HCT116 (cell line): ENCODE results near the gene GARIN5A. TPM values are rescaled to one million over a fixed set of nuclear protein-coding genes. Genes with fewer than 3 reads are reported as not detected.

Source experiments
- ATAC-seq: fragments of 200-7000 bp; cut with Tn5 transposase; 2 replicates; pipeline ENCODE4 v1.9.1; 2020; ENCODE audit warnings: mild to moderate bottlenecking, moderate library complexity
- BruUV-seq: library from RNA; stranded (reverse); fragments of 400-500 nt; replicated peaks from 2 replicates; lab custom pipeline; 2021; lab: Mats Ljungman, UMichigan
- CTCF ChIA-PET: fragments of 300-600 bp; sonication (Branson Sonifier 250); formaldehyde crosslinking; loops from one replicate; lab custom pipeline; 2021; ENCODE audit warnings: antibody characterized with exemption; lab: Charles Lee
- POLR2A ChIA-PET: fragments of 300-600, 350-600 bp; sonication (Branson Sonifier 250); formaldehyde crosslinking; loops from one replicate; lab custom pipeline; 2021; ENCODE audit warnings: antibody characterized with exemption; lab: Charles Lee
- RAD21 ChIA-PET, 2 experiments: fragments of 300-600 bp; sonication (Branson Sonifier 250); formaldehyde crosslinking; loops; one replicate each; lab custom pipeline; 2023; ENCODE audit warnings: low total read pairs in 2 of 2; ENCODE audit not compliant: uncharacterized antibody in 2 of 2, unreplicated experiment in 2 of 2, low non-redundant PET in 1 of 2; lab: Charles Lee
- DNase-seq: peaks from one replicate; pipeline ENCODE4 v3.0.0-alpha.2; 2010; ENCODE audit warnings: low read depth, low spot score
- H2AFZ ChIP-seq: fragments of 200-600 bp; shearing (Covaris generic), sonication (generic); 2 replicates; pipeline ENCODE4 v1.6.1; 2017; ENCODE audit warnings: low read depth, mixed run types, mixed read lengths, antibody characterized with exemption, low read length; ENCODE audit not compliant: poor library complexity, severe bottlenecking
- H3K27ac ChIP-seq: 2 replicates; pipeline ENCODE4 v1.5.1; 2012; ENCODE audit warnings: low read depth, low read length
- H3K27me3 ChIP-seq: fragments of 200-600 bp; sonication (generic); 2 replicates; pipeline ENCODE4 v1.6.1; 2016; ENCODE audit warnings: mixed run types, low read length, mixed read lengths; ENCODE audit not compliant: insufficient read depth
- H3K36me3 ChIP-seq, 2 experiments: fragments of 200-500 bp in 1 of 2; fragments of 200-600 bp in 1 of 2; sonication (Bioruptor generic) in 1 of 2; sonication (generic) in 1 of 2; 2 replicates each; pipeline versions ENCODE4 v1.5.1 to v1.6.1; 2014 to 2016; ENCODE audit warnings: low read length in 2 of 2, inconsistent platforms in 1 of 2, mixed read lengths in 1 of 2, mixed run types in 1 of 2; ENCODE audit not compliant: insufficient read depth in 2 of 2, control insufficient read depth in 1 of 2
- H3K4me1 ChIP-seq, 2 experiments: fragments of 200-600 bp in 1 of 2; sonication (generic) in 1 of 2; 2 replicates each; pipeline versions ENCODE4 v1.5.1 to v1.6.1; 2012 to 2017; ENCODE audit warnings: low read length in 2 of 2, inconsistent platforms in 1 of 2, mild to moderate bottlenecking in 1 of 2, mixed read lengths in 1 of 2, mixed run types in 1 of 2, moderate library complexity in 1 of 2; ENCODE audit not compliant: insufficient read depth in 2 of 2, control insufficient read depth in 1 of 2
- H3K4me2 ChIP-seq: fragments of 200-600 bp; sonication (generic); 2 replicates; pipeline ENCODE4 v1.6.1; 2017; ENCODE audit warnings: mixed run types, low read length, mixed read lengths
- H3K4me3 ChIP-seq, 2 experiments: fragments of 200-600 bp in 1 of 2; sonication (generic) in 1 of 2; replicated peaks in 1 of 2; 2 replicates each; pipeline ENCODE4 v1.5.1; 2011 to 2016; ENCODE audit warnings: low read length in 2 of 2, control low read depth in 1 of 2, low read depth in 1 of 2, mild to moderate bottlenecking in 1 of 2, mixed read lengths in 1 of 2, mixed run types in 1 of 2
- H3K79me2 ChIP-seq: fragments of 200-600 bp; sonication (generic); 2 replicates; pipeline ENCODE4 v1.6.1; 2017; ENCODE audit warnings: mild to moderate bottlenecking, mixed run types, low read length, moderate library complexity, mixed read lengths; ENCODE audit not compliant: insufficient read depth
- H3K9ac ChIP-seq: fragments of 200-600 bp; sonication (generic); 2 replicates; pipeline ENCODE4 v1.6.1; 2016; ENCODE audit warnings: low read length, mixed read lengths
- H3K9me2 ChIP-seq: fragments of 200-600 bp; sonication (generic), shearing (Covaris generic); 2 replicates; pipeline ENCODE4 v1.6.1; 2017; ENCODE audit warnings: mixed run types, mild to moderate bottlenecking, moderate library complexity; ENCODE audit not compliant: insufficient read depth
- H3K9me3 ChIP-seq, 2 experiments: fragments of 200-500 bp in 1 of 2; fragments of 200-600 bp in 1 of 2; sonication (Bioruptor generic) in 1 of 2; sonication (generic) in 1 of 2; 2 replicates each; pipeline ENCODE4 v1.6.1; 2014 to 2017; ENCODE audit warnings: low read length in 2 of 2, mixed read lengths in 2 of 2, inconsistent platforms in 1 of 2, low read depth in 1 of 2, mild to moderate bottlenecking in 1 of 2, mixed run types in 1 of 2, moderate library complexity in 1 of 2; ENCODE audit not compliant: control insufficient read depth in 1 of 2, insufficient read depth in 1 of 2
- H4K20me1 ChIP-seq: fragments of 200-600 bp; sonication (generic), shearing (Covaris generic); 2 replicates; pipeline ENCODE4 v1.6.1; 2017; ENCODE audit warnings: mixed run types, mild to moderate bottlenecking, moderate library complexity; ENCODE audit not compliant: insufficient read depth
- CEBPB ChIP-seq: IDR thresholded peaks from 2 replicates; pipeline ENCODE4 v1.6.1; 2012; ENCODE audit warnings: low read depth
- ELF1 ChIP-seq: IDR thresholded peaks from 2 replicates; pipeline ENCODE4 v1.6.1; 2012; ENCODE audit warnings: low read depth, borderline replicate concordance
- EZH2 ChIP-seq: fragments of 200-600 bp; sonication (generic); IDR thresholded peaks from 2 replicates; pipeline ENCODE4 v1.6.1; 2017; ENCODE audit warnings: antibody characterized with exemption, mixed run types
- EZH2phosphoT487 ChIP-seq: fragments of 200-600 bp; IDR thresholded peaks from 2 replicates; pipeline ENCODE4 v1.6.1; 2018; ENCODE audit warnings: antibody characterized with exemption, borderline replicate concordance
- FOSL1 ChIP-seq: IDR thresholded peaks from 2 replicates; pipeline ENCODE4 v1.6.1; 2012; ENCODE audit warnings: low read depth
- POLR2A ChIP-seq: IDR thresholded peaks from 2 replicates; pipeline ENCODE4 v1.7.0; 2011; ENCODE audit warnings: borderline replicate concordance; ENCODE audit not compliant: insufficient read depth, insufficient read length; ENCODE audit errors: extremely low read depth
- POLR2AphosphoS5 ChIP-seq: IDR thresholded peaks from 2 replicates; pipeline ENCODE4 v1.6.1; 2011; ENCODE audit warnings: mild to moderate bottlenecking, low read depth, low read length, moderate library complexity
- TCF7L2 ChIP-seq: IDR thresholded peaks from 2 replicates; pipeline ENCODE4 v1.7.0; 2011; ENCODE audit warnings: borderline replicate concordance, inconsistent platforms; ENCODE audit not compliant: insufficient read depth, insufficient read length; ENCODE audit errors: extremely low read depth
- YY1 ChIP-seq: IDR thresholded peaks from 2 replicates; pipeline ENCODE4 v1.6.1; 2011; ENCODE audit warnings: low read length, low read depth, moderate library complexity, mild to moderate bottlenecking; ENCODE audit not compliant: insufficient replicate concordance; ENCODE audit errors: extremely low read depth
- ZFX ChIP-seq: fragments of 450-650 bp; IDR thresholded peaks from 2 replicates; pipeline ENCODE4 v1.6.1; 2017
- ZNF274 ChIP-seq: fragments of 200-500 bp; sonication (Bioruptor generic); IDR thresholded peaks from 2 replicates; pipeline ENCODE4 v1.6.1; 2014; ENCODE audit warnings: mild to moderate bottlenecking, low read depth, low read length, inconsistent platforms
- intact Hi-C: fragments of 100-400 bp; cut with micrococcal nuclease; formaldehyde crosslinking; loops from 2 replicates; pipeline ENCODE4 v1.10.0; 2022
- total RNA-seq: library from RNA; stranded (reverse); gene quantifications from one replicate; pipeline ENCODE4 v1.2.1, GENCODE V29; 2021; ENCODE audit not compliant: unreplicated experiment
- TF ChIP-seq, protein P1 (sequence below): IDR thresholded peaks from 2 replicates; pipeline ENCODE4 v1.6.1; 2012
- TF ChIP-seq, protein P2 (sequence below), 3 experiments: fragments of 200-600 bp in 1 of 3; sonication (generic) in 1 of 3; IDR thresholded peaks in 2 of 3; conservative IDR thresholded peaks in 1 of 3; 2 replicates each; pipeline ENCODE4 v1.5.1; 2012 to 2017; ENCODE audit warnings: low read depth in 2 of 3, low read length in 2 of 3, antibody characterized with exemption in 1 of 3, borderline replicate concordance in 1 of 3, control low read depth in 1 of 3, mild to moderate bottlenecking in 1 of 3, mixed read lengths in 1 of 3, mixed run types in 1 of 3, moderate library complexity in 1 of 3; ENCODE audit not compliant: insufficient read depth in 1 of 3

GARIN5A gene
- total RNA-seq, 1 experiment from 2014 or later, result 12.2 TPM

GRCh38 chr19:50497022-50497405 lies 20.4 kb upstream of the GARIN5A start:
- Histone ChIP-seq H3K36me3 (no peaks in the 10 kb centered on the region), H3K79me2 (no peaks in the 10 kb centered on the region), H3K9ac (no peak overlapping the region), H4K20me1 (no peaks in the 10 kb centered on the region), H3K4me3 (no peak overlapping the region), H3K4me2 (no peak overlapping the region), H3K9me3 (no peaks in the 10 kb centered on the region), H3K4me1 (peaks cover 4 to 21% of the 10 kb centered on the region in 2 experiments; a peak in 3 of 4 replicates), H3K27ac (no peak overlapping the region), H2AFZ (no peak overlapping the region), H3K9me2 (no peaks in the 10 kb centered on the region), H3K27me3 (no peaks in the 10 kb centered on the region)
- ChIA-PET CTCF (interaction anchor here (0.7 kb wide), 1 partner anchor 1187 kb away, joined by 3 read pairs; no protein-coding TSS in a partner anchor), POLR2A (no interaction called here), RAD21 (no interaction called here)
- BruUV-seq, result no TSS peak
- ATAC-seq (no peak), DNase-seq (no peak)
- intact Hi-C loops, result no loop called here
- TF ChIP-seq EZH2phosphoT487, result no peak
- no peak for TF ChIP-seq TCF7L2
- no peak for TF ChIP-seq ZNF274
- TF ChIP-seq, protein P1, sequence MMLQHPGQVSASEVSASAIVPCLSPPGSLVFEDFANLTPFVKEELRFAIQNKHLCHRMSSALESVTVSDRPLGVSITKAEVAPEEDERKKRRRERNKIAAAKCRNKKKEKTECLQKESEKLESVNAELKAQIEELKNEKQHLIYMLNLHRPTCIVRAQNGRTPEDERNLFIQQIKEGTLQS, result no peak
- TF ChIP-seq POLR2A, result no peak
- TF ChIP-seq YY1, result no peak
- no peak for TF ChIP-seq ELF1
- TF ChIP-seq POLR2AphosphoS5, result no peak
- TF ChIP-seq, protein P2, sequence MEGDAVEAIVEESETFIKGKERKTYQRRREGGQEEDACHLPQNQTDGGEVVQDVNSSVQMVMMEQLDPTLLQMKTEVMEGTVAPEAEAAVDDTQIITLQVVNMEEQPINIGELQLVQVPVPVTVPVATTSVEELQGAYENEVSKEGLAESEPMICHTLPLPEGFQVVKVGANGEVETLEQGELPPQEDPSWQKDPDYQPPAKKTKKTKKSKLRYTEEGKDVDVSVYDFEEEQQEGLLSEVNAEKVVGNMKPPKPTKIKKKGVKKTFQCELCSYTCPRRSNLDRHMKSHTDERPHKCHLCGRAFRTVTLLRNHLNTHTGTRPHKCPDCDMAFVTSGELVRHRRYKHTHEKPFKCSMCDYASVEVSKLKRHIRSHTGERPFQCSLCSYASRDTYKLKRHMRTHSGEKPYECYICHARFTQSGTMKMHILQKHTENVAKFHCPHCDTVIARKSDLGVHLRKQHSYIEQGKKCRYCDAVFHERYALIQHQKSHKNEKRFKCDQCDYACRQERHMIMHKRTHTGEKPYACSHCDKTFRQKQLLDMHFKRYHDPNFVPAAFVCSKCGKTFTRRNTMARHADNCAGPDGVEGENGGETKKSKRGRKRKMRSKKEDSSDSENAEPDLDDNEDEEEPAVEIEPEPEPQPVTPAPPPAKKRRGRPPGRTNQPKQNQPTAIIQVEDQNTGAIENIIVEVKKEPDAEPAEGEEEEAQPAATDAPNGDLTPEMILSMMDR (IDR thresholded peaks at IDR 0.05 in 2 of 3, conservative IDR thresholded peaks at IDR 0.05 in 1 of 3; ENCODE audit: borderline replicate concordance in 1 of 3, insufficient read depth in 1 of 3, low read depth in 2 of 3, low read length in 2 of 3), result no peak
- no peak for TF ChIP-seq CEBPB
- no peak for TF ChIP-seq FOSL1
- TF ChIP-seq EZH2, result no peak
- no peak for TF ChIP-seq ZFX
